ENCODE data around the gene CDC42BPB. TPM values are rescaled to one million over a fixed set of nuclear protein-coding genes. Genes with fewer than 3 reads are reported as not detected.

The CDC42BPB gene
- polyA plus RNA-seq, 1 donor (not counting 4 experiments of a cell fraction or from before 2014, with no cell fraction given): 41.3 TPM

DNA sequence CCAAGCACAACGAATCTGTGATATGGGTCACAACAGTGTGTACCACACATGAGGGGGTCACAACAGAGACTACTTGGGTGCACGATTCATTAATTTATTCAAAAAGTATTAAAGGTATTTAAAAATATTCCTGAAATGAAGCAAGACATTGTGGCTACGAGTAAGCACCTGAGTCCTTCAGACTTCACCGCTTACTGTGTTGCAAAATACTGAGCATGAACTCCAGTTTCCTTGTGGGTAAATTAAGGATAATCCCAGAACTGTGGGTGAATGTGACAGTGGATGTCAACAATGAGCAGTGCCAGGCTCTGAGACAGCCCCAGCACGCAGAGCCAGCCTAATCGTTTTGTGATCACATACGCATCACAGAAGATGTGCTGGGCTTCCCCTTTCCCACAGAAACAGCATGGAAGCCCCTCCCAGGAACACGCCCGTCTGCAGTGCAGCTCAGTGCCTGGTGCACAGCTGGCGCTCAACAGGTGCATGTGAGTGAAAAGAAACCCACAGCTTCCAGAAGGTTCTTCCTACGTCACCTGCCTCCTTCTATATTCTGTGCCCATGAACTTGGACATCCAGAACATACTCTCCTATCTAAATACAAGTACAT, 29.1 kb downstream of the CDC42BPB start:
- H3K4me1 ChIP-seq (ENCODE audit: control insufficient read depth, extremely low read depth, insufficient read depth, low read length): peaks cover 20% of the 10 kb centered on the region
- H3K27ac ChIP-seq (ENCODE audit: control insufficient read depth, insufficient read depth, low read length): no peak overlapping the region
- no peak overlapping the region for H2AFZ ChIP-seq (ENCODE audit: control insufficient read depth, low read length)
- no peak overlapping the region for H3K4me3 ChIP-seq (ENCODE audit: control insufficient read depth in 2 of 3, extremely low read depth in 1 of 3, insufficient read depth in 2 of 3, low read depth in 1 of 3, low read length in 3 of 3)
- FAIRE-seq: no peak
- no peaks in the 10 kb centered on the region for H3K9me3 ChIP-seq (ENCODE audit: control insufficient read depth, low read depth, low read length)
- H3K79me2 ChIP-seq (ENCODE audit: control insufficient read depth, insufficient read depth, low read length): peaks cover 85% of the 10 kb centered on the region
- no peak for DNase-seq (ENCODE audit: low read depth, low spot score)
- TF ChIP-seq EZH2 (IDR thresholded peaks at IDR 0.05; ENCODE audit: low read length): no peak
- TF ChIP-seq, protein P1, sequence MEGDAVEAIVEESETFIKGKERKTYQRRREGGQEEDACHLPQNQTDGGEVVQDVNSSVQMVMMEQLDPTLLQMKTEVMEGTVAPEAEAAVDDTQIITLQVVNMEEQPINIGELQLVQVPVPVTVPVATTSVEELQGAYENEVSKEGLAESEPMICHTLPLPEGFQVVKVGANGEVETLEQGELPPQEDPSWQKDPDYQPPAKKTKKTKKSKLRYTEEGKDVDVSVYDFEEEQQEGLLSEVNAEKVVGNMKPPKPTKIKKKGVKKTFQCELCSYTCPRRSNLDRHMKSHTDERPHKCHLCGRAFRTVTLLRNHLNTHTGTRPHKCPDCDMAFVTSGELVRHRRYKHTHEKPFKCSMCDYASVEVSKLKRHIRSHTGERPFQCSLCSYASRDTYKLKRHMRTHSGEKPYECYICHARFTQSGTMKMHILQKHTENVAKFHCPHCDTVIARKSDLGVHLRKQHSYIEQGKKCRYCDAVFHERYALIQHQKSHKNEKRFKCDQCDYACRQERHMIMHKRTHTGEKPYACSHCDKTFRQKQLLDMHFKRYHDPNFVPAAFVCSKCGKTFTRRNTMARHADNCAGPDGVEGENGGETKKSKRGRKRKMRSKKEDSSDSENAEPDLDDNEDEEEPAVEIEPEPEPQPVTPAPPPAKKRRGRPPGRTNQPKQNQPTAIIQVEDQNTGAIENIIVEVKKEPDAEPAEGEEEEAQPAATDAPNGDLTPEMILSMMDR (optimal IDR thresholded peaks at IDR 0.05 in 1 of 3, IDR thresholded peaks at IDR 0.05 in 1 of 3, conservative IDR thresholded peaks at IDR 0.05 in 1 of 3; ENCODE audit: extremely low read depth in 1 of 3, insufficient read depth in 2 of 3, low read length in 3 of 3): no peak
- H3K9me1 ChIP-seq (ENCODE audit: control insufficient read depth, extremely low read depth, insufficient read depth, low read length): no peaks in the 10 kb centered on the region
- dilution Hi-C loops (cut with MboI; ENCODE audit: extremely low pct_ligation_motif_present, low sequenced_read_pairs): no loop called here
- no peaks in the 10 kb centered on the region for H3K36me3 ChIP-seq (ENCODE audit: control insufficient read depth in 2 of 2, extremely low read depth in 1 of 2, insufficient read depth in 2 of 2, low read length in 2 of 2)
- H3K27me3 ChIP-seq (ENCODE audit: control insufficient read depth, extremely low read depth, insufficient read depth, low read length): no peaks in the 10 kb centered on the region
- H3K4me2 ChIP-seq (ENCODE audit: control insufficient read depth, extremely low read depth, insufficient read depth, low read depth, low read length): no peak overlapping the region
- peaks cover 23% of the 10 kb centered on the region for H4K20me1 ChIP-seq (ENCODE audit: control insufficient read depth, extremely low read depth, insufficient read depth, low read length)
- no peak overlapping the region for H3K9ac ChIP-seq (ENCODE audit: control insufficient read depth, extremely low read depth, insufficient read depth, low read length)

GRCh38 chr14:103027451-103027850, 29.9 kb downstream of the CDC42BPB start:
- dilution Hi-C loops (cut with MboI; ENCODE audit: extremely low pct_ligation_motif_present, low sequenced_read_pairs): no loop called here

More at GRCh38 chr14:103027451-103027850, 29.9 kb downstream of the CDC42BPB start:
- H3K79me2 ChIP-seq (ENCODE audit: control insufficient read depth, insufficient read depth, low read length): peaks cover 86% of the 10 kb centered on the region
- H3K9ac ChIP-seq (ENCODE audit: control insufficient read depth, extremely low read depth, insufficient read depth, low read length): no peak overlapping the region
- no peaks in the 10 kb centered on the region for H3K27me3 ChIP-seq (ENCODE audit: control insufficient read depth, extremely low read depth, insufficient read depth, low read length)
- TF ChIP-seq, protein P1 (optimal IDR thresholded peaks at IDR 0.05 in 1 of 3, IDR thresholded peaks at IDR 0.05 in 1 of 3, conservative IDR thresholded peaks at IDR 0.05 in 1 of 3; ENCODE audit: extremely low read depth in 1 of 3, insufficient read depth in 2 of 3, low read length in 3 of 3): no peak
- no peak for TF ChIP-seq EZH2 (IDR thresholded peaks at IDR 0.05; ENCODE audit: low read length)
- no peaks in the 10 kb centered on the region for H3K36me3 ChIP-seq (ENCODE audit: control insufficient read depth in 2 of 2, extremely low read depth in 1 of 2, insufficient read depth in 2 of 2, low read length in 2 of 2)
- H3K4me1 ChIP-seq (ENCODE audit: control insufficient read depth, extremely low read depth, insufficient read depth, low read length): peaks cover 22% of the 10 kb centered on the region
- H2AFZ ChIP-seq (ENCODE audit: control insufficient read depth, low read length): no peak overlapping the region
- no peak overlapping the region for H3K27ac ChIP-seq (ENCODE audit: control insufficient read depth, insufficient read depth, low read length)
- no peak for DNase-seq (ENCODE audit: low read depth, low spot score)
- H3K9me1 ChIP-seq (ENCODE audit: control insufficient read depth, extremely low read depth, insufficient read depth, low read length): no peaks in the 10 kb centered on the region
- no peak overlapping the region for H3K4me3 ChIP-seq (ENCODE audit: control insufficient read depth in 2 of 3, extremely low read depth in 1 of 3, insufficient read depth in 2 of 3, low read depth in 1 of 3, low read length in 3 of 3)
- H3K9me3 ChIP-seq (ENCODE audit: control insufficient read depth, low read depth, low read length): no peaks in the 10 kb centered on the region
- peaks cover 21% of the 10 kb centered on the region for H4K20me1 ChIP-seq (ENCODE audit: control insufficient read depth, extremely low read depth, insufficient read depth, low read length)
- no peak overlapping the region for H3K4me2 ChIP-seq (ENCODE audit: control insufficient read depth, extremely low read depth, insufficient read depth, low read depth, low read length)
- FAIRE-seq: no peak
